HL-60/S4 treated with retinoic acid at 250 ng/mL for 4 days and 3 days (cell line): ENCODE measurements around the gene SFTPB.
"Not testable (repeated sequence)": the region's sequence is repeated elsewhere in the genome, so short reads cannot be mapped to it uniquely, and the experiment has no call there.

ENCODE experiments used
- in situ Hi-C: fragments of 300-500 bp; cut with MboI; formaldehyde crosslinking; loops from 2 replicates; pipeline ENCODE4 v1.7.0; 2022; ENCODE audit warnings: low sequenced_read_pairs

The SFTPB gene

GRCh38 chr2:85678794-85679672, 11.0 kb upstream of the SFTPB start:
- in situ Hi-C loops, result no loop called here

- in situ Hi-C loops, result no loop called here
Observed at GRCh38 chr2:85678377-85678776, 10.4 kb upstream of the SFTPB start.

GRCh38 chr2:85675866-85676548, 8.0 kb upstream of the SFTPB start:
- in situ Hi-C loops, result no loop called here

GRCh38 chr2:85675427-85675826, 7.4 kb upstream of the SFTPB start:
- in situ Hi-C loops, result no loop called here

- in situ Hi-C loops, result no loop called here
Observed at GRCh38 chr2:85674417-85674816, 6.4 kb upstream of the SFTPB start.

- in situ Hi-C loops, result no loop called here
Observed at GRCh38 chr2:85673716-85674375, 5.8 kb upstream of the SFTPB start.

- in situ Hi-C loops, result no loop called here
Observed at GRCh38 chr2:85672456-85672855, 4.5 kb upstream of the SFTPB start.

GRCh38 chr2:85670416-85670815, 2.4 kb upstream of the SFTPB start:
- in situ Hi-C loops, result not testable (repeated sequence)

- in situ Hi-C loops, result no loop called here
Observed at GRCh38 chr2:85669549-85669948, 1.6 kb upstream of the SFTPB start.

GRCh38 chr2:85668857-85669142, 801 bp upstream of the SFTPB start:
- in situ Hi-C loops, result no loop called here

GRCh38 chr2:85667561-85668008, 414 bp downstream of the SFTPB start:
- in situ Hi-C loops, result no loop called here

- in situ Hi-C loops, result no loop called here
Observed at GRCh38 chr2:85666435-85667316, 1.3 kb downstream of the SFTPB start.

GRCh38 chr2:85666016-85666415, 2.0 kb downstream of the SFTPB start:
- in situ Hi-C loops, result no loop called here

GRCh38 chr2:85665264-85665937, 2.6 kb downstream of the SFTPB start:
- in situ Hi-C loops, result no loop called here

GRCh38 chr2:85663594-85664565, 4.1 kb downstream of the SFTPB start:
- in situ Hi-C loops, result no loop called here

GRCh38 chr2:85662899-85663593, 5.0 kb downstream of the SFTPB start:
- in situ Hi-C loops, result no loop called here

GRCh38 chr2:85661139-85661858, 6.7 kb downstream of the SFTPB start:
- in situ Hi-C loops, result no loop called here

- in situ Hi-C loops, result no loop called here
Observed at GRCh38 chr2:85660725-85661124, 7.3 kb downstream of the SFTPB start.
